B cell (primary cell): ENCODE measurements around the gene ANKLE1. TPM values are rescaled to one million over a fixed set of nuclear protein-coding genes. Genes with fewer than 3 reads are reported as not detected.

ENCODE experiments used
- ATAC-seq: fragments of 200-7000 bp; cut with Tn5 transposase; one replicate; pipeline ENCODE4 v1.10.0; 2021; ENCODE audit warnings: low read depth, mild to moderate bottlenecking, moderate number of reproducible peaks, moderate library complexity
- CTCF ChIA-PET: fragments of 350-600 bp; sonication (Branson Sonifier 250); formaldehyde crosslinking; loops from one replicate; lab custom pipeline; 2021; ENCODE audit warnings: antibody characterized with exemption, inconsistent platforms; lab: Charles Lee
- POLR2A ChIA-PET: fragments of 350-600 bp; sonication (Branson Sonifier 250); formaldehyde crosslinking; loops from one replicate; lab custom pipeline; 2021; ENCODE audit warnings: antibody characterized with exemption; lab: Charles Lee
- DNase-seq: peaks from one replicate; pipeline ENCODE4 v3.0.0; 2013
- H2AFZ ChIP-seq: 2 replicates; pipeline ENCODE4 v1.6.1; 2012; ENCODE audit warnings: mild to moderate bottlenecking, low read depth, low read length; ENCODE audit not compliant: insufficient read depth, poor library complexity, severe bottlenecking
- H3K27ac ChIP-seq, 2 donors: 1 replicate in 1 of 2; 2 replicates in 1 of 2; pipeline ENCODE4 v1.5.1; 2012 to 2013; ENCODE audit warnings: low read length in 2 of 2, mild to moderate bottlenecking in 2 of 2, moderate library complexity in 1 of 2
- H3K27me3 ChIP-seq, 4 experiments: fragments of 200-600 bp in 1 of 4; sonication (generic) in 1 of 4; replicated peaks in 1 of 4; 1 replicate in 2 of 4; 2 replicates in 2 of 4; pipeline versions ENCODE4 v1.6.1 to v1.7.0; 2013 to 2016; ENCODE audit warnings: low read length in 3 of 4, mild to moderate bottlenecking in 2 of 4, mixed read lengths in 1 of 4, moderate library complexity in 1 of 4; ENCODE audit not compliant: insufficient read depth in 4 of 4, control insufficient read depth in 3 of 4; ENCODE audit errors: control extremely low read depth in 1 of 4
- H3K36me3 ChIP-seq, 2 experiments: replicated peaks in 1 of 2; 1 replicate in 1 of 2; 2 replicates in 1 of 2; pipeline versions ENCODE4 v1.6.1 to v1.7.1; 2013; ENCODE audit warnings: low read length in 1 of 2; ENCODE audit not compliant: insufficient read depth in 2 of 2, control insufficient read depth in 1 of 2; ENCODE audit errors: control extremely low read depth in 1 of 2, extremely low read depth in 1 of 2
- H3K4me1 ChIP-seq, 2 donors: fragments of 200-600 bp in 1 of 2; sonication (generic) in 1 of 2; 1 replicate in 1 of 2; 2 replicates in 1 of 2; pipeline versions ENCODE4 v1.5.1 to v1.6.1; 2013 to 2017; ENCODE audit warnings: low read length in 2 of 2; ENCODE audit not compliant: control insufficient read depth in 2 of 2, insufficient read depth in 2 of 2
- H3K4me2 ChIP-seq: replicated peaks from 2 replicates; pipeline ENCODE3; 2012; ENCODE audit warnings: mild to moderate bottlenecking, low read depth, low read length; ENCODE audit not compliant: poor library complexity, severe bottlenecking
- H3K4me3 ChIP-seq, 5 experiments: fragments of 200-600 bp in 1 of 5; sonication (generic) in 1 of 5; 1 replicate in 3 of 5; 2 replicates in 2 of 5; pipeline versions ENCODE4 v1.5.1 to v1.7.0; 2011 to 2016; ENCODE audit warnings: low read length in 4 of 5, mild to moderate bottlenecking in 4 of 5, low read depth in 2 of 5, control low read depth in 1 of 5, moderate library complexity in 1 of 5; ENCODE audit not compliant: insufficient read depth in 1 of 5; ENCODE audit errors: control extremely low read depth in 1 of 5, extremely low read depth in 1 of 5
- H3K79me2 ChIP-seq: fragments of 200-600 bp; sonication (generic); one replicate; pipeline ENCODE4 v1.6.0; 2016; ENCODE audit warnings: low read length; ENCODE audit not compliant: control insufficient read depth, insufficient read depth
- H3K9ac ChIP-seq: fragments of 200-600 bp; sonication (generic); 2 replicates; pipeline ENCODE4 v1.6.1; 2017; ENCODE audit warnings: mild to moderate bottlenecking, low read length, moderate library complexity
- H3K9me3 ChIP-seq, 3 donors: one replicate each; pipeline versions ENCODE4 v1.6.1 to v1.7.1; 2013; ENCODE audit warnings: low read length in 2 of 3; ENCODE audit not compliant: control insufficient read depth in 2 of 3, insufficient read depth in 1 of 3; ENCODE audit errors: control extremely low read depth in 1 of 3
- H4K20me1 ChIP-seq: 2 replicates; pipeline ENCODE4 v1.6.0; 2012; ENCODE audit warnings: mild to moderate bottlenecking, low read length; ENCODE audit not compliant: insufficient read depth, control insufficient read depth, poor library complexity, severe bottlenecking
- H3K27ac Mint-ChIP-seq: one replicate; pipeline ENCODE4 v1.8.0; 2021; ENCODE audit warnings: mixed read lengths
- H3K27me3 Mint-ChIP-seq: one replicate; pipeline ENCODE4 v1.8.0; 2021; ENCODE audit warnings: mixed read lengths
- H3K4me1 Mint-ChIP-seq: one replicate; pipeline ENCODE4 v1.8.0; 2021; ENCODE audit warnings: mixed read lengths
- H3K4me3 Mint-ChIP-seq: one replicate; pipeline ENCODE4 v1.8.0; 2021; ENCODE audit warnings: mixed read lengths
- H3K9me3 Mint-ChIP-seq: one replicate; pipeline ENCODE4 v1.8.0; 2022; ENCODE audit warnings: mixed read lengths; ENCODE audit not compliant: insufficient read depth
- EZH2 ChIP-seq: IDR thresholded peaks from 2 replicates; pipeline ENCODE4 v1.6.1; 2012; ENCODE audit warnings: borderline replicate concordance, low read depth, mild to moderate bottlenecking, moderate library complexity, low read length; ENCODE audit not compliant: insufficient read depth, poor library complexity, severe bottlenecking
- WGBS: methylation state at CpG from one replicate; pipeline ENCODE4 v1.1.5; 2013; ENCODE audit warnings: missing lambda C conversion rate; ENCODE audit not compliant: insufficient coverage; 5-methylcytosine and 5-hydroxymethylcytosine counted together
- intact Hi-C: fragments of 100-400 bp; cut with micrococcal nuclease; formaldehyde crosslinking; loops from one replicate; pipeline ENCODE4 v1.10.0; 2022
- polyA plus RNA-seq: library from polyadenylated mRNA; depleted of rRNA; stranded (reverse); fragments of >200 nt; gene quantifications from 2 replicates; pipeline ENCODE4 v1.2.3, GENCODE V29; 2012
- total RNA-seq, 2 donors: library from RNA; stranded (reverse); fragments of 120-200 nt in 1 of 2; gene quantifications; 1 replicate in 1 of 2; 2 replicates in 1 of 2; pipeline versions ENCODE4 v1.2.3 to v1.2.4, GENCODE V29; 2013 to 2022
- TF ChIP-seq, protein P1 (sequence below): fragments of 200-600 bp; IDR thresholded peaks from one replicate; pipeline ENCODE4 v1.8.0; 2022; ENCODE audit warnings: antibody characterized with exemption, mild to moderate bottlenecking

ANKLE1 gene
- total and polyA plus RNA-seq, 2 donors (not counting 1 experiment from before 2014, with no cell fraction given) = 6.2 to 7.6 TPM

GRCh38 chr19:17311455-17312188 is 29.9 kb downstream of the ANKLE1 start:
- CTCF ChIA-PET = interaction anchor here (1.0 kb wide), 1 partner anchor 262 kb away, joined by 3 read pairs; no protein-coding TSS in a partner anchor
- 89% methylated on average over 10 of the region's 11 CpGs for WGBS
- H3K9me3 Mint-ChIP-seq = no peaks in the 10 kb centered on the region
- Histone ChIP-seq H3K9ac (no peak overlapping the region), H3K27me3 (no peaks in the 10 kb centered on the region), H3K4me1 (peaks cover 10 to 20% of the 10 kb centered on the region in 2 donors), H3K27ac (no peak overlapping the region), H3K36me3 (peaks cover 0 to 25% of the 10 kb centered on the region in 2 experiments), H3K79me2 (peaks cover 72% of the 10 kb centered on the region), H2AFZ (no peak overlapping the region), H3K4me3 (no peak overlapping the region), H3K4me2 (no peak overlapping the region), H4K20me1 (peaks cover 62% of the 10 kb centered on the region), H3K9me3 (no peaks in the 10 kb centered on the region)
- H3K27me3 Mint-ChIP-seq = no peaks in the 10 kb centered on the region
- no peak overlapping the region for H3K27ac Mint-ChIP-seq
- H3K4me1 Mint-ChIP-seq = peaks cover 25% of the 10 kb centered on the region
- POLR2A ChIA-PET = interaction anchor here (0.8 kb wide), 1 partner anchor 13 kb away, joined by 3 read pairs; no protein-coding TSS in a partner anchor
- intact Hi-C loops = no loop called here
- H3K4me3 Mint-ChIP-seq = peak overlapping the region; percentile 29
- ATAC-seq (no peak), DNase-seq (no peak)
- TF ChIP-seq, protein P1, sequence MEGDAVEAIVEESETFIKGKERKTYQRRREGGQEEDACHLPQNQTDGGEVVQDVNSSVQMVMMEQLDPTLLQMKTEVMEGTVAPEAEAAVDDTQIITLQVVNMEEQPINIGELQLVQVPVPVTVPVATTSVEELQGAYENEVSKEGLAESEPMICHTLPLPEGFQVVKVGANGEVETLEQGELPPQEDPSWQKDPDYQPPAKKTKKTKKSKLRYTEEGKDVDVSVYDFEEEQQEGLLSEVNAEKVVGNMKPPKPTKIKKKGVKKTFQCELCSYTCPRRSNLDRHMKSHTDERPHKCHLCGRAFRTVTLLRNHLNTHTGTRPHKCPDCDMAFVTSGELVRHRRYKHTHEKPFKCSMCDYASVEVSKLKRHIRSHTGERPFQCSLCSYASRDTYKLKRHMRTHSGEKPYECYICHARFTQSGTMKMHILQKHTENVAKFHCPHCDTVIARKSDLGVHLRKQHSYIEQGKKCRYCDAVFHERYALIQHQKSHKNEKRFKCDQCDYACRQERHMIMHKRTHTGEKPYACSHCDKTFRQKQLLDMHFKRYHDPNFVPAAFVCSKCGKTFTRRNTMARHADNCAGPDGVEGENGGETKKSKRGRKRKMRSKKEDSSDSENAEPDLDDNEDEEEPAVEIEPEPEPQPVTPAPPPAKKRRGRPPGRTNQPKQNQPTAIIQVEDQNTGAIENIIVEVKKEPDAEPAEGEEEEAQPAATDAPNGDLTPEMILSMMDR = no peak
- no peak for TF ChIP-seq EZH2
